Activated CD4-positive, alpha-beta T cell treated with anti-CD3 and anti-CD28 coated beads, Interleukin-2, amount 50 U/mL, for 24 hours (primary cell): ENCODE results near the gene DMD.

ENCODE experiments used
- DNase-seq, 2 donors: peaks; one replicate each; pipeline ENCODE4 v3.0.0-alpha.2; 2020; ENCODE audit warnings: low read depth in 1 of 2, low spot score in 1 of 2

The DMD gene

DNA sequence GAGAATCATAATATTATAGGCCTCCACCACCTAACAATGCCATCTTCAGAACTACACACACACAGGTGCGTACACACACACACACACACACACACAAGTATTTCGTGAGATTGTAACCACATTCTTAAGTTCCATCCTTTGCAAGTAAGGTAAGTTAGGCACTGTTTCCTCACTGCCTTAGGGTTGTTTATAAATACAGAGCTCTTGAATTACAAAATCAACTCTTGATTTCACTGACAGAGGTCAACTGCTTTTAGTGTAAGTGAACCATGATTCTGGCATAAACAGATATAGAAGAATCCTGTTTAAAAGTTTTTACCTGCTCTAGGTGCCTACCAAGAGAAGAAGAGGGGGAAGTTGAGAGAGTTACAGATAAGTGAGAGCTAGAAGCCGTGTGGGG is 166.1 kb downstream of the DMD start:
- DNase-seq, result no peak

DNA sequence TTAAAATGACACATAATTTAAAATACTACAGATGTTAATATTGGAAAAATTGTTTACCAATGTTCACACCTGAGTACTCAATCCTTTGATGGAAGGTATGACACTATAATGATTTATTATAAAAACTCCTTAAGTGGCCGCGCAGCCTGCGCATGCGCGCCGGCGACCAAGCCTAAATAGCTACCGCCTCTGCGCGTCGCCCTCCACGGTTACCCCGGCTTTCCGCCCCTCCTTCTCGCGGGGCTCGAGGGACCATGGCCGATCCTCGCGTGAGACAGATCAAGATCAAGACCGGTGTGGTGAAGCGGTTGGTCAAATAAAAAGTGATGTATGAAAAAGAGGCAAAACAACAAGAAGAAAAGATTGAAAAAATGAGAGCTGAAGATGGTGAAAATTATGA is 170.2 kb downstream of the DMD start:
- no peak for DNase-seq

DNA sequence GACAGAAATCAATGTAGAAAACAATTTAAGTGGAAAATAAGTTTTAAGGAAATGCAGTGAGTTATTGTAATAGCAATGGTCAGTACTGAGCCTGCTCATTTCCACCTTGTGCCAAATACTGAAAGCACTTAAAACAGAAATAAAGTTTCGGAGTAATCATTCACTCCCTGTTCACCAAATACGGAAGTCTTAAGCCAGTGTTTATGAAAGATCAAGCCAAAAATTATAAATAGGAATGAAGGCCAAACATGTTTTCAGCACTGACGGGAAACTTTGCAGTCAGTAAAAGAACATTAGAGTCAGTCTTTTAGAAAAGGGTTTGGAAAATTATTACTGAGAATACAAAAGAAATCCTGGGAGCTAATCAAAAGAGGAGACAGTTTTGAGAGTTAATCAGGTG is 178.6 kb downstream of the DMD start:
- no peak for DNase-seq

DNA sequence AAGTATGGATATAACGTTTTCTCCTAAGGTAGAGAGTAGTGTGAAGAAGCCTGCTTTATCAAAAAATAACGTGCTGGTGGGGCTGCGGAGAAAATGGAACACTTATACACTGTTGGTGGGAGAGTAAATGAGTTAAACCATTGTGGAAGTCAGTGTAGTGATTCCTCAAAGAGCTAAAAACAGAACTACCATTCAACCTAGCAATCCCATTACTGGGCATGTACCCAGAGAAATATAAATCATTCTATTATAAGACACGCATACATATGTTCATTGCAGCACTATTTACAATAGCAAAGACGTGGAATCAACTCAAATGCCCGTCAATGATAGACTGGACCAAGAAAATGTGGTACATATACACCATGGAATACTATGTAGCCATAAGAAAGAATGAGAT is 196.4 kb downstream of the DMD start:
- no peak for DNase-seq

DNA sequence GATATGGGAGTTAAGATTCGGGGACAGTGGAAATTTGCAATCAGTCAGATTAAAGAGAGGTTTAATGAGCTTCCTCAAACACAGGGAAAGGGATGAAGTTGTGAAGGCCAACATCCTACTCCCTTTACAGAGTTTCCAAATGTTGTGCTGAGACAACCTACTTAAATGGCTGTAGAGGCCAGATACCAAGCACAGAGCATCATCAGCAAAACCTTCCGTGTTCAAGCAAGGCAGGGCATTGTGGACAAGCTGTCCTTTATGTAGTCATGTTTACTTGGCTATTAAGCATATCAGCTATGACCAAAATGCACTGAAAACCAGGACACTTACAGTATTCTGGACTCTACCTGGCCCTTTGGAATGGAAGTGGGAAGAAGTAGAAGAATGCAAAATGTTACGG is 197.3 kb downstream of the DMD start:
- no peak for DNase-seq

DNA sequence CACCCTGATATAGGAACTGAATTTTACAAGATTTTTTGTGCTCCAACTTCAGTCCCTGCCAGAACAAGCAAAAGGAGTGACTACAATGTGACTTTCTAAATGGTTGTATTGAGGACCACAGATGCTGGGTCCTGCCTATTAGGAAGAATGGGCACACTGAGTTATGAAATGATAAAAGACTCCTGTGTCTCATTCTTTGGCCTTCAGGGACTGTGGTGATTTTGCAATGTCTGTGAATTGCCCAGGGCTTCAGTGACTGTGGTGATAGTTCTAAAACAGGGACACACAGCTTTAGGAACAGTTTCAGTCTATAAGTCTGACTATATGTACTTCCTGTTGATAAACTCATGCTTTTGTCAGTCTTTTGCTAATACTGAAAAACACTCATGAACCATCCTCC is 210.2 kb downstream of the DMD start:
- DNase-seq, result no peak

DNA sequence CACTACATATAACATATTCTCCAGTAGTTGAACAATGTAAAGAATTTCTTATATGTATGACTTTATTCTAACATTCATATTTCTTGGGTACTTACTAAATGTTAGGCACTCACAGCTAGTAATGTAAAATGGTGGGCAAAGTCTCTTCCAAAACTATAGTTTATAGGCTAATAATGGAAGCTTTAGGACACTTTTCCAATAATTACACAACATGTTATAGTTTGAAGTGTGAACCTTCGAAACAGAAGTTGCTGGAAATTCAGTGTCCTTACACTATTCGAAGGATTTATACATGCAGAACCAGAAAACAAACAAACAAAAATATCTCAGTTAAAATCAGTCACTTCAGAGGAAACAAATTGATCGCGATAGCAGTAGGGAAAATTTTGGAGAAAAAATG is 212.6 kb downstream of the DMD start:
- DNase-seq, result no peak

DNA sequence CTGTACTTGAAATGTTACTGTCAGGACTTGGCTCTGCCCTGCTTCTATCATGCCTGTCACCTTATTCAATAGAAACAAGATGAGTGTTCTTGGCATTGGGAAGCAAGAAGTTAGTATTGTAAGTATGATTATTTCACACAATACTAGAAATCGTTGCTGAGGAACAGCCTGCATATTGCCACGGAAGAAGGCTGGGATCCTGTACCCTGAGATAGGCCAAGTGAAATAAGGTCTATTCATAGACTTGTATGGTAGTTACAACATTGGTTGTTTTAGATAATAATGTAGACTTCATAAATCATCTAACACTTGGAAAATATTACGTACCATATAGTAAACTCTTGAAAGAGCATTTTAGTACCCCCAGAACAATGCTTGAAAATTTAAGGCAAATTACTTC is 215.9 kb downstream of the DMD start:
- no peak for DNase-seq

DNA sequence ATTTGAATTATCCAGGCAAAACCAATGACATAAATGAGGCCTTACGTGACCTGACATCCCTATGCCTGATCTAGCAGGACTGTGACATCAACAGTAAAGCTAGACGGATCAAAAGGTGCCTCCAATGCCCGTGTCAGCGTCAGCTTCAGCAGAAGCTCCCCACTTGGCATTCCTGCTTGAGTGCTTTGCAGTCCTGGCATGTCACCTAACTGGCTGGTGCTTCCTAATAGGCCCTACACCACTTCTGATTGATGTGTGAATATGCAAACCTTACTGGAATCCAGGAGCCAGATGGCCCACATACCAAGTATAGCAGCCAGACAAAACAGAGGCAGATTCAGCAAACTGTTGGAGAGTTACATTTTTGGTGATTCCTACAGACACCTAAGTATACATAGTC is 224.2 kb downstream of the DMD start:
- no peak for DNase-seq

DNA sequence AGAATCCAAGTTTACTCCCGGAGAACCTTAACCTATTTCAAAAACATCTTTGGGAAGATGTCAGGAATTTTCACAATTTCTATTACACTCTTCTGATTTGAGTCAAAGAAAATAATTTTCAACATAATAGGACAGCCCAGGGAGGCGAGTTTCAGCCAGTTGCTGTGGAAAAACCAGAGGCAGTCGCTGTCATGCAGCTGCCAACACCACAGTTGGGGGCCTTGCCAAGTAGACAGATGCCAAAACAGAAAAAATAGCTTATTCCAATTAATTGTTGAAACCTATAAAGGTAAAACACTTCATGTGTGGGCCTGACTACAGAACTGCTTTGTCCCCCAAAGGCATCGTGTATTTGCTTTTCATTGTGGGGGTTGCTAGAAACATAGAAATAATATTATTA is 225.8 kb downstream of the DMD start:
- no peak for DNase-seq

DNA sequence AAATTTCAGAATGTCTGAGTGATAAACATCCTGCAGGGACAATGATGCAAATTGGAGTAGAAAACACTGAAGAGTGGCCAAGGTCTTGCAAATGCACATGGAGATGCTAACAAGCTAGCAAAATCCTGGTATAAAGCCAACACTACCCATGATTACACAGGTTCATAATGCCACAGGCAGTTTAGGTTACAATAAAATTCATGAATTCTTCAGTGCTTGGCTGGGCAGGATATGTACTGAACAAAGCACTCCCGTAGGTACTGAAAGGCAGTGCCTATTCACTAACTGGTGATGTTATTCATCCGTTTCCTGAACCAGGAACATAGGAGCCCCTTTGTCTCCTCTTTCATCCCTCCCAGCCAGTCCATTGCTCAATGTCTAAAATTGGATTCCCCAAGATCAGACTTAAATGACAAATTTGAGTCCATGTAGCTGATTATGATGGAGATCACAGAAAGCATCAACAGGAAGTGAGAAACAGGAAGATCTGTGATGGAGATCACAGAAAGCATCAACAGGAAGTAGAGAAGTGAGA is 244.5 kb downstream of the DMD start:
- no peak for DNase-seq

DNA sequence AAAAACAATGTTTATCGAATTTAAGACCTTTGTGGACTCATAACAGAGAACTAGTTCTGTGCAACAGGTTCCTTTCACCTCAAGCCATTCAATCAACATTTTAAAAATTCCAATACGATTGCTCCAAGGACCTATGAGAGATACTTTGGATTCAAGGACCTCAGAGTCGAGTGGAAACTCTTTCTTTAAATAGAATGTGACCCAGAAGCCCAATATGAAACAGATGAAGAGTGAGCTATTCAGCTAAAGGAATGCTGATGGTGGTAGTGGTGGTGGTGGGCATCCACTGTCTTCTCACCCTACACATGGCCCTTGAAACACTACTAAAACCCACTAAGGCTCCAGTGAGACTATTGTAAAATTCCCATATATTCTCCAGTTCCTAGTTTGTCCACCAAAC is 257.2 kb downstream of the DMD start:
- no peak for DNase-seq

DNA sequence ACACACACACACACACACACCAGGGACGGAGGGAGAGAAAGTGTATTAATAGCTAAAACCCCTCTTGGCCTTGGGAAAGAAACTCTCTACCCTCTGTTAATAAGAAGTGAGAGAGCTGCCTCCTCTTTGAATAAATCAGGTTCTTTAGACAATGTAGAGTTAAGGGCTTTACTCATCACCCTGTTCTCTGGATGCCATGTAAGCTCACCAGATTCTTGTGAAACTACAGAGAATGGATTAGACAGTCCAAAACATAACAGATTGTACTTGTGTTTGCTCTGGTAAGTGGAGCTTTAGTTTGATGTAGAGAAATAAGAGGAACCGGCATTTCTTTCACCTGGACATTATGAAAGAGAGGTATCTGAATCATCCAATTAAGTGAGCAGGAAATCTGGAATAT is 263.2 kb downstream of the DMD start:
- no peak for DNase-seq

DNA sequence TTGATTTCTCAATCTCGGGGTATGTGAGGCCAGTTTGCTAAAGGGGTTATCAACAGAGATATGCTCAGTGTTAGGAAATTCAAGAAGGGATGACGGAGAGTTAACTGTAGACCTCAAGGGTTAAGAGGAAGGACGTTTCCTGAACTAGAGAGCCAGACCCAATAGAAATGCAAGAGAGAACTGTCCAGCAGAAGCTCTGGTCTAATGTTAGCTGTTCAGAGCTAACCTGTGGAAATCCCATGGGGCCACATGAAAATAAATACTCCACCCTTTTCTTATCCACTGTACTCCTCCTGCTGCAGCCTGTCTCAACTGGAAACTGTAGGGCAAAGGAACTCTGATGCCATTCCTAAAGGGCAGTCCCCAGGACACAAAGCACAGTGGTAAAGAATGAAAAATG is 274.3 kb downstream of the DMD start:
- no peak for DNase-seq

DNA sequence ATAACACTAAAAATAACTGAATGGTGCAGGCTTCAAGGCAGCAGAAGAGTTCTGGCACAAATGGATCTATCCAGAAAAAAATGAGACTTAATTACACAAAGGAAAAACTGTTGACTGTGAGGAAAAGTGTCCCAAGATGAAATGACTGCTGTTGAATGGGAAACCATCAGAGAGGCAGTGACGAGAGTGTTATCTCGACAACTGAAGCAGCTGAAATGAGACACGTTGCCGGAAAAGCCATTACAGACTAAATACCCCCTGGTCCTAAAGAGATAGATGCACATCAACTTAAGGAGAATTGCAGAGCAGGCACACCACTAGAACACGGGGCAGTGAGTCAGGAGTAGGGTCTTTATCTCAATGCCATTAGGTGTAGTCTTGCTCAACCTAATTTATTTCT is 277.8 kb downstream of the DMD start:
- no peak for DNase-seq

DNA sequence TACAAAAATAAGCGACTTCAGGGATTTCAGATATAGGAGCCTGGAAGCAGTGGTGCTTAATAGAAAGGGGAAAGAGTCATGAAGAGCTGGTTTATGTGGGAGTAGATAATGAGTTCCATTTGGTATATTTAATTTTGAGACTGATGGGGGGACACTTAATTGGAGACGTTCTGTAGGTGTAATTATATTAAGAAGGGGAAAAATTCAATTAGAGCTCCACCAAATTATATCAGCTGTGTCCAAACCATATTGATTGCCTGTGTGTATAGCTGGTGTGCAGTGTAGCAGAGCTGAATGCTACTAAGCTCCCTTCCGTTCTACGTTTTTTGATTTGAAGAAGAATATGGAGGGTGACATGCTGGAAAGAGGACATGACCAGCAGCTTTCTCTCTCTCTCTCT is 282.3 kb downstream of the DMD start:
- DNase-seq, result no peak

DNA sequence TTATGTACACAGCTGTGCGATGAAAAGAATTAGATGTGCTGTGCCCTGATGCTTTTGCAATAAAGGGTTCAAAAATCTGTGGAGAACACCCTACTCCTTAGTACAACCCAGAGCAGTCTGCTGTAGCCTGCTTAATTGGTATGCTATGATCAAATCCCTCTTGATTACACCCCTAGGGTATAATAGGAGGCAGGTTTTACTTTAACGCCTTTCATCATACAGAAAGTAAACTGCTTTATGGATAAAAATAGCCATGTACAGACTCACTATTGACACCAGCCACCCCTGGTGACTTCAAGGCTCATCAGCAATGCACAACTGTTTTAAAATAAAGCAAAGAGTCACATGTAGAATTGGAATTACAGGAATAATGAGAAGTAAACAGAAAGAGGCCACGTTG is 315.3 kb downstream of the DMD start:
- no peak for DNase-seq

DNA sequence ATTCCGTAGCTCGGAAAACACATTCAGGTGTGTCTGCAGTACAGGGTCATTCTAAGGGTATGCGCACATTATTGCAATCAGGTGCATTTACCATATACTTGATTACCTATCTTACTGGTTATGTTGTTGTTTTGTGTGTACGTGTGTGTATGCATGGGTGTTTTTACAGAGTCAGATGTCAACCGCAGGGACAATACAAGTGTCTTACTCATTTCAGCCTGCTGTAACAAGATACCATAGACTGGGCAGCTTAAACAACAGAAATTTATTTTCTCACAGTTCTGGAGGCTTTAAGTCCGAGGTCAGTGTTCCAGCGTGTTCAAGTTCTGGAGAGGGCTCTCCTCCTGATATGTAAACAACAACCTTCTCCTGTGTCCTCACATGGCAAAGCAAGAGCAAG is 316.7 kb downstream of the DMD start:
- DNase-seq, result no peak

DNA sequence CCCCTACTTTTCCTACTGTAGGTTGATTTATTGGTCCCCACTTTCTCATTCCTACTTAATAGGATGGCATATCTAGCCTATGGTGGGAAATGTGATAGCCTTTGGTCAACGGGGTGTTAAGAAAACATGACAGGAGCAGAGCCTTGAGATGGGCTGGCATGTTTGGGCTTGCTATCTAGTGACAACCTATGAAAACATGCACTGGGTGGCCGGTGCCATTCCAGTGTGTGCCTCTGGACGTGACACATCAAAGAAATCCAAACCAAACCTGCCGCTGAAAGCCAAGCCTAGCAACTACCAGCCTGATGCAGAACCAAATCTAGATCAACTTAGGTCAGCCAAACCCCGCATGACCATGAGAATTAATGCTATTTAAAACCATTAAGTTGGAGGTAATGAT is 317.6 kb downstream of the DMD start:
- no peak for DNase-seq

DNA sequence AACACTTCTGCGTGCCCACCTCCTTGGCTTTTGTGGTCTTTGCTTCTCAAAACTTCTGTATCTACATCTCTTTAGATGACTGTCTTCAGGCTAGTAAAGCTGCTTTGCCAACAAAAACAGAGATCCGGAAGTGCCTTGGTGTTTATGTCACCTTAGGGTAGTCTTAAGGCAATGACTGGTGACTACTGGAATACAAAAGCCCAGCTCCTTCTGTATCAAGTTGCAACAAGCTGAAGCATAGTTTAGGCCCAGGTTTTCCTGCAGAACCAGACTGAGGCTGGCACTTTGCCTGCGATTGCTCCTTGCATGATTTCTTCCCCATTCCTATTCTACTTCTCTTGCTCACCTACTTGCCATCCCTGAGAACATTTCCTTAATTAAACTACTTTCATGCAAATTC is 333.8 kb downstream of the DMD start:
- DNase-seq, result no peak

DNA sequence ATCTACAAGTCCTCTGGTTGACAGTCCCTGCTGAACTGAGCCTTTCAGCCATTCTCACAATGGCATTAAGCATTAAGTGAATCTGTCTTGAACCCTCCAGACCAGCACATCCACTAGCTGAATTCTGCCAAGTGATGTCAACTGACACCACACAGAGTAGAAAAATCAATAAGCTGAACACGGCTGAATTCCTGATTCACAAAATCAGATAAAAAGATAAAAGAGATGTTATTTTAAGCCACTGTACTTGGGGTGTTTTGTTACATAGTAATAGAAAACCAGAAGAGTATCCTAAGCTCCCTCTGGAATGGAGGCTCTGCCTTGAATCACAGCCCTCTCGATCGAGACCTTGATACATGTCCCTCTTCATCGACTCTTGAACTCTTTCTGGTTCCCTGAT is 336.5 kb downstream of the DMD start:
- no peak for DNase-seq

DNA sequence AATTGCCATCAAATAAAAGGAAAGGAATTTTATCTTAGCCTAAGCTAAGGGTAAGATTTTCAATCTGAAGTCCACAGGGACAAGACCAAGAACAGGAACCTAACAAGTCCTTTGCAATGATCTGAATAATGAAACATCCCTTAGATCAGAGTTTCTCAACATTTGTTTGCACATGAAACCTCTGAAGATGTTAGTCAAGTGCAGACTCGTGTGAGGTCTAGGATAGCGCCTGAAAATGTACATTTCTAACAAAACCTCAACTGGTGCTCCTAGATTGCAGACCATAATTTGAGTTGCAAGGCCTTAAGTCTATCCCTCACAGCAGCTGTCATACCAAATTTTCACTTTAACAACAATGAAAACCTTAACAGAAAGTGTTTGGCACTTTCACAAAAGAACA is 337.6 kb downstream of the DMD start:
- DNase-seq, result no peak

DNA sequence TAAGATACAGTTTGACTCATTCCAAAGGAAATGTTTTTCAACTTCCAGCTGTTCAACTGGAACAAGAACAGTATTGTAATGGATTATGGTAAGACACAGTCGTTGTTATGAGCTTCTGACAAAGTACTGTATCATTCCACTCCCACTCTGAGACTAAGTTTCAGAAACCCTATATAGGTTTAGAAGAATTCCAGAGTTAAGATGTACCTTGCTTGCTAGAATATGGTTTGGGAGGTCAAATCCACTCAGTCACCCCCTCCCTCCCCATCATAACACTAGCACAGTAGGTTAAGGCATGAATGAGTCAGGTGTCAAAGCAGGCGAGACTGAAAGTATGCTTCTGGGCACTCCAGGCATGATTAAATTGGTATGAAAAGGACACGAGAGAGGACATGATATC is 339.7 kb downstream of the DMD start:
- DNase-seq, result no peak

DNA sequence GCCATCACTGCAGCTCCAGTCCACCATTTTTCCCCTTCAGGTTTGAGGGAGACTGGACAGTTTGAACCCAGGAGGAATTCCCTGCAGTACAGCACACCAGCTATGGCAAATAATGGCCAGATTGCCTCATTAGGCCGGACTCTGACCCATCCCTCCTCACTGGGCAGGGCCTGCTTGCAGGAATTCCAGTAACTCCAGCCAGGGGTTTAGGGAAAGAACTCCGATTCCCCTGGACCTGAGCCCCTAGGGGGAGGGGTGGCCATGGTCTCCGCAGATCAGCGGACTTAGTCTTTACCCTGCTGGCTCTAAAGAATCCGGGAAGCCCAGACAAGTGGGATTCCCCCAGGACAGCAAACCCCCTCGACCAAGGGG is 342.8 kb downstream of the DMD start:
- DNase-seq, result no peak
